Measurements from ENCODE around the gene LRFN4.

GRCh38 chr11:66858186-66858938 is 1.5 kb downstream of the LRFN4 start:
- TF ChIP-seq CTCF (IDR thresholded peaks at IDR 0.05; ENCODE audit: extremely low read depth in 1 of 2, insufficient read depth in 1 of 2, low read depth in 1 of 2, low read length in 2 of 2) (no peak), POLR2A (IDR thresholded peaks at IDR 0.05; ENCODE audit: low read depth, low read length) (no peak), EZH2 (IDR thresholded peaks at IDR 0.05; ENCODE audit: borderline replicate concordance, low read depth, low read length, severe bottlenecking) (no peak)
